GDM1 (cell line): ENCODE measurements around the gene PPARGC1A.

Experiments
- DNase-seq: peaks from one replicate; lab custom pipeline; 2025; lab: John Stamatoyannopoulos, UW

The PPARGC1A gene

GRCh38 chr4:23889814-23890341 is at the start of gene PPARGC1A:
Gene PPARGC1A, minus strand, starts transcription at chr4:23890047. Its CDS starts 90 bp downstream, at chr4:23889957.
- DNase-seq: no peak

GRCh38 chr4:23938796-23939195 is 48.9 kb upstream of the PPARGC1A start:
- no peak for DNase-seq

GRCh38 chr4:23937173-23937572 is 47.3 kb upstream of the PPARGC1A start:
- DNase-seq: no peak

- no peak for DNase-seq
These were observed 45.1 kb upstream of the PPARGC1A start for GRCh38 chr4:23934915-23935314.

- no peak for DNase-seq
These were observed 44.4 kb upstream of the PPARGC1A start for GRCh38 chr4:23934223-23934622.

GRCh38 chr4:23932901-23933308 is 43.1 kb upstream of the PPARGC1A start:
- no peak for DNase-seq

- DNase-seq: no peak
These were observed 42.3 kb upstream of the PPARGC1A start for GRCh38 chr4:23932186-23932585.

- DNase-seq: no peak
These were observed 41.6 kb upstream of the PPARGC1A start for GRCh38 chr4:23931489-23931830.

GRCh38 chr4:23930750-23931488 is 41.1 kb upstream of the PPARGC1A start:
- no peak for DNase-seq

GRCh38 chr4:23929248-23929647 is 39.4 kb upstream of the PPARGC1A start:
- no peak for DNase-seq

GRCh38 chr4:23924556-23924955 is 34.7 kb upstream of the PPARGC1A start:
- DNase-seq: no peak

GRCh38 chr4:23923840-23924239 is 34.0 kb upstream of the PPARGC1A start:
- no peak for DNase-seq

- DNase-seq: no peak
These were observed 33.3 kb upstream of the PPARGC1A start for GRCh38 chr4:23923141-23923540.

- DNase-seq: no peak
These were observed 32.8 kb upstream of the PPARGC1A start for GRCh38 chr4:23922541-23923111.

GRCh38 chr4:23922013-23922412 is 32.2 kb upstream of the PPARGC1A start:
- DNase-seq: no peak

- DNase-seq: no peak
These were observed 31.6 kb upstream of the PPARGC1A start for GRCh38 chr4:23921447-23921845.

GRCh38 chr4:23920716-23921446 is 31.0 kb upstream of the PPARGC1A start:
- no peak for DNase-seq

- no peak for DNase-seq
These were observed 30.4 kb upstream of the PPARGC1A start for GRCh38 chr4:23920296-23920695.

- DNase-seq: no peak
These were observed 26.4 kb upstream of the PPARGC1A start for GRCh38 chr4:23916282-23916681.

GRCh38 chr4:23915459-23916132 is 25.7 kb upstream of the PPARGC1A start:
- no peak for DNase-seq

- no peak for DNase-seq
These were observed 22.0 kb upstream of the PPARGC1A start for GRCh38 chr4:23911675-23912455.

GRCh38 chr4:23909671-23910070 is 19.8 kb upstream of the PPARGC1A start:
- DNase-seq: no peak
